Astrocyte (in vitro differentiated cells and primary cell): Measurements from ENCODE around the gene HECW1. TPM values are rescaled to one million over a fixed set of nuclear protein-coding genes. Genes with fewer than 3 reads are reported as not detected.

ENCODE experiments used
- DNase-seq: peaks from one replicate; pipeline ENCODE4 v3.0.0-alpha.2; 2010; ENCODE audit warnings: low read depth
- FAIRE-seq: peaks from 2 replicates; lab custom pipeline; 2011; peaks lifted over from hg19 to GRCh38; lab: Jason Lieb, UNC
- H2AFZ ChIP-seq: 2 replicates; pipeline ENCODE4 v1.6.0; 2012; ENCODE audit warnings: low read depth, low read length, inconsistent platforms
- H3K27ac ChIP-seq: 2 replicates; pipeline ENCODE4 v1.5.1; 2011; ENCODE audit warnings: low read depth, low read length, inconsistent platforms
- H3K27me3 ChIP-seq: 2 replicates; pipeline ENCODE4 v1.6.0; 2011; ENCODE audit warnings: low read length, inconsistent platforms; ENCODE audit not compliant: insufficient read depth
- H3K36me3 ChIP-seq: 2 replicates; pipeline ENCODE4 v1.5.1; 2011; ENCODE audit warnings: low read length, inconsistent platforms; ENCODE audit not compliant: insufficient read depth
- H3K4me1 ChIP-seq: 2 replicates; pipeline ENCODE4 v1.5.1; 2011; ENCODE audit warnings: low read length, inconsistent platforms; ENCODE audit not compliant: insufficient read depth
- H3K4me2 ChIP-seq: 2 replicates; pipeline ENCODE4 v1.6.0; 2012; ENCODE audit warnings: low read length, inconsistent platforms
- H3K4me3 ChIP-seq: 2 replicates; pipeline ENCODE4 v1.5.1; 2011; ENCODE audit warnings: low read depth, mild to moderate bottlenecking, low read length, inconsistent platforms; ENCODE audit not compliant: insufficient read depth
- H3K79me2 ChIP-seq: 2 replicates; pipeline ENCODE4 v1.6.0; 2012; ENCODE audit warnings: mild to moderate bottlenecking, low read length, inconsistent platforms; ENCODE audit not compliant: insufficient read depth
- H3K9ac ChIP-seq: 2 replicates; pipeline ENCODE4 v1.6.0; 2012; ENCODE audit warnings: mild to moderate bottlenecking, low read length, inconsistent platforms
- H3K9me3 ChIP-seq: 2 replicates; pipeline ENCODE4 v1.5.1; 2012; ENCODE audit warnings: low read depth, mild to moderate bottlenecking, low read length, inconsistent platforms; ENCODE audit not compliant: insufficient read depth
- H4K20me1 ChIP-seq: 2 replicates; pipeline ENCODE4 v1.6.0; 2012; ENCODE audit warnings: low read length, inconsistent platforms; ENCODE audit not compliant: insufficient read depth
- H3K27ac Mint-ChIP-seq: one replicate; pipeline ENCODE4 v1.8.0; 2021; ENCODE audit warnings: mild to moderate bottlenecking, mixed read lengths; ENCODE audit not compliant: unreplicated experiment
- H3K27me3 Mint-ChIP-seq: one replicate; pipeline ENCODE4 v1.8.0; 2021; ENCODE audit warnings: low read depth, mixed read lengths; ENCODE audit not compliant: unreplicated experiment
- H3K36me3 Mint-ChIP-seq: one replicate; pipeline ENCODE4 v1.8.0; 2021; ENCODE audit warnings: low read depth, mixed read lengths; ENCODE audit not compliant: unreplicated experiment
- H3K4me1 Mint-ChIP-seq: one replicate; pipeline ENCODE4 v1.8.0; 2021; ENCODE audit warnings: low read depth, mixed read lengths; ENCODE audit not compliant: unreplicated experiment
- H3K4me3 Mint-ChIP-seq: one replicate; pipeline ENCODE4 v1.8.0; 2021; ENCODE audit warnings: mild to moderate bottlenecking, moderate library complexity, mixed read lengths; ENCODE audit not compliant: unreplicated experiment
- H3K9me3 Mint-ChIP-seq: one replicate; pipeline ENCODE4 v1.8.0; 2021; ENCODE audit warnings: mild to moderate bottlenecking, mixed read lengths; ENCODE audit not compliant: unreplicated experiment
- CTCF ChIP-seq: IDR thresholded peaks from 2 replicates; pipeline ENCODE4 v1.5.1; 2011; ENCODE audit warnings: low read depth, mild to moderate bottlenecking, inconsistent platforms, low read length, moderate library complexity; ENCODE audit not compliant: insufficient read depth
- EZH2 ChIP-seq: IDR thresholded peaks from 2 replicates; pipeline ENCODE4 v1.6.1; 2012; ENCODE audit warnings: mild to moderate bottlenecking, low read length, inconsistent platforms; ENCODE audit not compliant: insufficient read depth
- total RNA-seq: library from RNA; stranded (reverse); gene quantifications from 2 replicates; pipeline ENCODE4 v1.2.1, GENCODE V29; 2021

Gene HECW1
- total RNA-seq, 1 donor from 2014 or later, result 3.3 TPM

- peak overlapping the region; percentile 66 for H3K4me2 ChIP-seq
- H4K20me1 ChIP-seq, result no peaks in the 10 kb centered on the region
- no peak for TF ChIP-seq EZH2
- TF ChIP-seq CTCF, result no peak
- no peak overlapping the region for H3K9ac ChIP-seq
- H3K4me3 Mint-ChIP-seq, result no peak overlapping the region
- no peaks in the 10 kb centered on the region for H3K36me3 ChIP-seq
- no peaks in the 10 kb centered on the region for H3K9me3 ChIP-seq
- H3K4me1 ChIP-seq, result peaks cover 16% of the 10 kb centered on the region
- H3K79me2 ChIP-seq, result no peaks in the 10 kb centered on the region
- peaks cover 2% of the 10 kb centered on the region for H3K9me3 Mint-ChIP-seq
- no peak overlapping the region for H2AFZ ChIP-seq
- H3K27me3 ChIP-seq, result no peaks in the 10 kb centered on the region
- H3K4me3 ChIP-seq, result no peak overlapping the region
- DNase-seq (peak; percentile 98), FAIRE-seq (peak; percentile 99)
- H3K27me3 Mint-ChIP-seq, result no peaks in the 10 kb centered on the region
- peak overlapping the region; percentile 35 for H3K27ac Mint-ChIP-seq
- peaks cover 4% of the 10 kb centered on the region for H3K36me3 Mint-ChIP-seq
- H3K27ac ChIP-seq, result peak overlapping the region; percentile 43
- peaks cover 16% of the 10 kb centered on the region for H3K4me1 Mint-ChIP-seq
Observed at GRCh38 chr7:43164757-43165156, 52.3 kb downstream of the HECW1 start.

- Mint-ChIP-seq H3K36me3 (peaks cover 2% of the 10 kb centered on the region), H3K4me1 (peaks cover 19% of the 10 kb centered on the region), H3K27ac (no peak overlapping the region), H3K9me3 (no peaks in the 10 kb centered on the region), H3K27me3 (no peaks in the 10 kb centered on the region), H3K4me3 (no peak overlapping the region)
- DNase-seq (no peak), FAIRE-seq (no peak)
- Histone ChIP-seq H3K79me2 (no peaks in the 10 kb centered on the region), H3K4me3 (no peak overlapping the region), H3K27ac (no peak overlapping the region), H4K20me1 (no peaks in the 10 kb centered on the region), H3K9ac (no peak overlapping the region), H3K27me3 (no peaks in the 10 kb centered on the region), H3K4me1 (peaks cover 16% of the 10 kb centered on the region), H3K36me3 (no peaks in the 10 kb centered on the region), H2AFZ (no peak overlapping the region), H3K9me3 (no peaks in the 10 kb centered on the region), H3K4me2 (no peak overlapping the region)
- TF ChIP-seq CTCF, result no peak
- TF ChIP-seq EZH2, result no peak
Observed at GRCh38 chr7:43166686-43167085, 54.2 kb downstream of the HECW1 start.

GRCh38 chr7:43169076-43169475 is 56.6 kb downstream of the HECW1 start:
- no peaks in the 10 kb centered on the region for H4K20me1 ChIP-seq
- H3K27me3 ChIP-seq, result no peaks in the 10 kb centered on the region
- Mint-ChIP-seq H3K27me3 (peaks cover 3% of the 10 kb centered on the region), H3K9me3 (peaks cover under 1% of the 10 kb centered on the region), H3K4me3 (no peak overlapping the region), H3K27ac (no peak overlapping the region), H3K4me1 (peaks cover 16% of the 10 kb centered on the region), H3K36me3 (peaks cover 2% of the 10 kb centered on the region)
- DNase-seq (no peak), FAIRE-seq (no peak)
- no peaks in the 10 kb centered on the region for H3K9me3 ChIP-seq
- H2AFZ ChIP-seq, result no peak overlapping the region
- H3K4me1 ChIP-seq, result peaks cover 13% of the 10 kb centered on the region
- no peaks in the 10 kb centered on the region for H3K36me3 ChIP-seq
- H3K27ac ChIP-seq, result no peak overlapping the region
- no peak overlapping the region for H3K4me2 ChIP-seq
- no peak overlapping the region for H3K9ac ChIP-seq
- no peak for TF ChIP-seq EZH2
- no peak for TF ChIP-seq CTCF
- no peak overlapping the region for H3K4me3 ChIP-seq
- no peaks in the 10 kb centered on the region for H3K79me2 ChIP-seq
